Lung (tissue), 13 donors: ENCODE measurements around the gene PPWD1. TPM values are rescaled to one million over a fixed set of nuclear protein-coding genes. Genes with fewer than 3 reads are reported as not detected.

ENCODE experiments used
- ATAC-seq: fragments of 200-7000 bp; cut with Tn5 transposase; one replicate; pipeline ENCODE4 v1.9.1; 2020; ENCODE audit warnings: moderate number of reproducible peaks; ENCODE audit not compliant: insufficient read depth, low FRiP score
- DNase-seq, 3 donors: peaks; one replicate each; pipeline ENCODE4 v3.0.0-alpha.2; 2013 to 2017
- H3K27ac ChIP-seq, 2 donors: one replicate each; pipeline ENCODE4 v1.5.1; 2013; ENCODE audit warnings: mild to moderate bottlenecking in 2 of 2, moderate library complexity in 2 of 2, control low read depth in 1 of 2, inconsistent platforms in 1 of 2, low read depth in 1 of 2, low read length in 1 of 2
- H3K27me3 ChIP-seq, 3 donors: one replicate each; pipeline ENCODE4 v1.5.1; 2013; ENCODE audit warnings: low read length in 2 of 3; ENCODE audit not compliant: control insufficient read depth in 3 of 3, insufficient read depth in 3 of 3
- H3K36me3 ChIP-seq, 4 donors: one replicate each; pipeline ENCODE4 v1.5.1; 2013; ENCODE audit warnings: low read length in 4 of 4, mild to moderate bottlenecking in 1 of 4, moderate library complexity in 1 of 4; ENCODE audit not compliant: control insufficient read depth in 4 of 4, insufficient read depth in 4 of 4
- H3K4me1 ChIP-seq, 5 donors: one replicate each; pipeline ENCODE4 v1.5.1; 2013; ENCODE audit warnings: low read length in 5 of 5, mild to moderate bottlenecking in 2 of 5, moderate library complexity in 1 of 5; ENCODE audit not compliant: control insufficient read depth in 5 of 5, insufficient read depth in 5 of 5
- H3K4me3 ChIP-seq: one replicate; pipeline ENCODE4 v1.5.1; 2013; ENCODE audit warnings: mild to moderate bottlenecking, control low read depth, moderate library complexity
- H3K9ac ChIP-seq, 2 donors: one replicate each; pipeline ENCODE4 v1.5.1; 2013; ENCODE audit warnings: low read length in 2 of 2, control low read depth in 1 of 2; ENCODE audit not compliant: insufficient read depth in 1 of 2
- H3K9me3 ChIP-seq, 4 donors: one replicate each; pipeline ENCODE4 v1.5.1; 2013; ENCODE audit warnings: low read length in 3 of 4, mild to moderate bottlenecking in 1 of 4, moderate library complexity in 1 of 4; ENCODE audit not compliant: control insufficient read depth in 4 of 4, insufficient read depth in 3 of 4
- CTCF ChIP-seq: IDR thresholded peaks from 2 replicates; pipeline ENCODE4 v1.5.1; 2012; ENCODE audit warnings: mild to moderate bottlenecking; ENCODE audit errors: control extremely low read depth, extremely low read depth
- polyA plus RNA-seq, 2 donors: library from polyadenylated mRNA; stranded (reverse); fragments of 200-250 nt; gene quantifications; one replicate each; pipeline ENCODE4 v1.2.1, GENCODE V29; 2013
- small RNA-seq: library from RNA; depleted of rRNA; stranded (forward); fragments of <200 nt; gene quantifications from one replicate; pipeline ENCODE3, GENCODE V24; 2014; ENCODE audit warnings: low replicate concordance
- total RNA-seq, 2 donors: library from RNA; depleted of rRNA in 1 of 2; stranded (reverse); fragments of >200 nt in 1 of 2; gene quantifications; one replicate each; pipeline ENCODE4 v1.2.1, GENCODE V29; 2014 to 2021
- donor health status: control.
- donor health status: control.
- donor health status: Bipolar disorder and iron deficiency.
- donor health status: healthy.
- donor health status: DM: yes; HTN: yes; CAD: no.

Gene PPWD1
- total and polyA plus RNA-seq, 4 donors = 15.1 to 107 (median 26.2) TPM

GRCh38 chr5:65630981-65631380, 67.9 kb downstream of the PPWD1 start:
- H3K27me3 ChIP-seq = no peaks in the 10 kb centered on the region
- H3K9me3 ChIP-seq = no peaks in the 10 kb centered on the region
- H3K9ac ChIP-seq = no peak overlapping the region
- H3K27ac ChIP-seq = no peak overlapping the region
- peaks cover 0 to 2% (median 1%) of the 10 kb centered on the region in 4 donors for H3K36me3 ChIP-seq
- H3K4me3 ChIP-seq = no peak overlapping the region
- ATAC-seq (no peak), DNase-seq (no peak)
- H3K4me1 ChIP-seq = peaks cover 0 to 3% (median under 1%) of the 10 kb centered on the region in 5 donors
- TF ChIP-seq CTCF = no peak

Small RNAs within 50 kb of the gene (small RNA-seq; reads per million reads assigned to genes)
- gene RNU6-540P = not detected

Other genes with a start within 250 kb of the PPWD1 start
- gene ADAMTS6, start 81.4 kb upstream of the PPWD1 start, total RNA-seq = 10 to 100 TPM in 1 of 2 donors, 1 to 10 TPM in 1; 6.2 to 16.8 TPM
- gene ADAMTS6, start 81.4 kb upstream of the PPWD1 start, polyA plus RNA-seq = under 1 TPM; 0.19 to 0.45 TPM
- 10 to 100 TPM in 1 of 2 donors, 1 to 10 TPM in 1; 5.6 to 17.1 TPM for gene CENPK, start 128 bp upstream of the PPWD1 start, total RNA-seq
- 1 to 10 TPM; 1.6 to 4.0 TPM for gene CENPK, start 128 bp upstream of the PPWD1 start, polyA plus RNA-seq
- 10 to 100 TPM; 11.6 to 28.5 TPM for gene TRIM23, start 61.0 kb downstream of the PPWD1 start, total RNA-seq
- gene TRIM23, start 61.0 kb downstream of the PPWD1 start, polyA plus RNA-seq = 1 to 10 TPM; 4.1 to 4.5 TPM
- gene SHLD3, start 61.7 kb downstream of the PPWD1 start, total RNA-seq = 1 to 10 TPM; 2.8 to 4.6 TPM
- 1 to 10 TPM; 2.2 to 3.5 TPM for gene SHLD3, start 61.7 kb downstream of the PPWD1 start, polyA plus RNA-seq
- gene TRAPPC13, start 61.7 kb downstream of the PPWD1 start, total RNA-seq = 10 to 100 TPM; 19.0 to 42.0 TPM
- 10 to 100 TPM; 13.3 to 14.9 TPM for gene TRAPPC13, start 61.7 kb downstream of the PPWD1 start, polyA plus RNA-seq
- 10 to 100 TPM; 10.9 to 11.1 TPM for gene SGTB, start 158.8 kb downstream of the PPWD1 start, total RNA-seq
- 1 to 10 TPM; 2.5 to 9.0 TPM for gene SGTB, start 158.8 kb downstream of the PPWD1 start, polyA plus RNA-seq
- gene NLN, start 158.9 kb downstream of the PPWD1 start, total RNA-seq = 10 to 100 TPM; 11.7 to 21.3 TPM
- 10 to 100 TPM in 1 of 2 donors, 1 to 10 TPM in 1; 2.9 to 11.9 TPM for gene NLN, start 158.9 kb downstream of the PPWD1 start, polyA plus RNA-seq